Endodermal cell (in vitro differentiated cells): ENCODE data around the gene ADAMTS16. TPM values are rescaled to one million over a fixed set of nuclear protein-coding genes. Genes with fewer than 3 reads are reported as not detected.
A peak's percentile ranks its signal among the peaks of the same experiment; 100 is the strongest.

Source experiments
- DNase-seq: peaks from one replicate; pipeline ENCODE4 v3.0.0-alpha.2; 2017
- H3K27ac ChIP-seq: 2 replicates; pipeline ENCODE4 v1.5.1; 2013; ENCODE audit warnings: mild to moderate bottlenecking, low read depth, low read length, moderate library complexity
- H3K27me3 ChIP-seq: 2 replicates; pipeline ENCODE4 v1.6.1; 2013; ENCODE audit warnings: mild to moderate bottlenecking, low read length, moderate library complexity; ENCODE audit not compliant: insufficient read depth, control insufficient read depth, poor library complexity, severe bottlenecking
- H3K36me3 ChIP-seq: 2 replicates; pipeline ENCODE4 v1.7.0; 2013; ENCODE audit warnings: mild to moderate bottlenecking, low read length, moderate library complexity; ENCODE audit not compliant: control insufficient read depth, insufficient read depth
- H3K4me1 ChIP-seq: one replicate; pipeline ENCODE4 v1.7.0; 2013; ENCODE audit warnings: low read length; ENCODE audit not compliant: control insufficient read depth, insufficient read depth
- H3K4me3 ChIP-seq: 2 replicates; pipeline ENCODE4 v1.5.1; 2013; ENCODE audit warnings: mild to moderate bottlenecking, low read length, moderate library complexity
- H3K9ac ChIP-seq: 2 replicates; pipeline ENCODE4 v1.6.1; 2013; ENCODE audit warnings: mild to moderate bottlenecking, low read length, moderate library complexity; ENCODE audit not compliant: poor library complexity, severe bottlenecking; ENCODE audit errors: extremely low read depth
- H3K9me3 ChIP-seq: 2 replicates; pipeline ENCODE4 v1.6.1; 2013; ENCODE audit warnings: mild to moderate bottlenecking, low read length, moderate library complexity; ENCODE audit not compliant: control insufficient read depth
- H3K27ac Mint-ChIP-seq: 2 replicates; pipeline ENCODE4 v1.8.0; 2020; ENCODE audit warnings: mixed read lengths
- H3K27me3 Mint-ChIP-seq: 2 replicates; pipeline ENCODE4 v1.8.0; 2021; ENCODE audit warnings: mild to moderate bottlenecking, mixed read lengths; ENCODE audit not compliant: insufficient read depth
- H3K36me3 Mint-ChIP-seq: 2 replicates; pipeline ENCODE4 v1.8.0; 2020; ENCODE audit warnings: low read depth, mixed read lengths
- H3K4me1 Mint-ChIP-seq: 2 replicates; pipeline ENCODE4 v1.8.0; 2020; ENCODE audit warnings: mixed read lengths
- H3K4me3 Mint-ChIP-seq: 2 replicates; pipeline ENCODE4 v1.8.0; 2020; ENCODE audit warnings: mild to moderate bottlenecking, moderate library complexity, mixed read lengths
- H3K9me3 Mint-ChIP-seq: 2 replicates; pipeline ENCODE4 v1.8.0; 2020; ENCODE audit warnings: mild to moderate bottlenecking, mixed read lengths
- WGBS, 2 experiments: methylation state at CpG; one replicate each; pipeline versions ENCODE4 v1.1.5 to v1.1.7; 2013; ENCODE audit warnings: missing lambda C conversion rate in 2 of 2, mixed read lengths in 1 of 2; ENCODE audit not compliant: insufficient coverage in 1 of 2, insufficient read length in 1 of 2; 5-methylcytosine and 5-hydroxymethylcytosine counted together
- total RNA-seq, 2 donors: library from RNA; stranded (reverse); fragmentation: NEBNext Ultra II Directional in 1 of 2; extraction: Animal tissue kit (Norgen Biotek cat#: 25700) in 1 of 2; gene quantifications; 2 replicates in 1 of 2; 3 replicates in 1 of 2; pipeline ENCODE4 v1.2.1, GENCODE V29; 2021
- TF ChIP-seq, protein P1 (sequence below): fragments of 200-600 bp; sonication (generic); conservative IDR thresholded peaks from 2 replicates; pipeline ENCODE4 v1.5.0; 2021; ENCODE audit warnings: antibody characterized with exemption, mild to moderate bottlenecking

ADAMTS16 gene
- total RNA-seq, 2 donors from 2014 or later, result 0.77 to 7.4 TPM

DNA sequence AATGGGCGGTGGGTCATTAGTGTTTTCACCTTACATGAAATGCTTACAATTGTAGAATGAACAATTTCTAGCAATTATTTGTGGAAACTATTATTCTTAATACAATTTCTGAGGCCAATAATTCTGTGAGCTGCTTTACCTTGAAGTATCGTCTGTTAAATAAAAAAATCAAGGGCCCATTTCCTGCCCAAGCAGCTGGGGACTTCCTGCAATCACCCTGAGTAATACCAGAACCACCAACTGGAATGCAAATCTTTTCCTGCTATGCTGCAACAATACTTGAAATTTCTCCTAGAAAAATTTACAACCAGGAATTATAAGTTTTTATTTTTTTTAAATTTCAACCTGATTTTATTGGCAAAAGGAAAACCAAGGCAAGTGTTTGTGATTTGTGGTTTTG, 52.6 kb downstream of the ADAMTS16 start:
- peaks cover 2% of the 10 kb centered on the region for H3K36me3 Mint-ChIP-seq
- no peaks in the 10 kb centered on the region for H3K4me1 Mint-ChIP-seq
- no peaks in the 10 kb centered on the region for H3K27me3 Mint-ChIP-seq
- DNase-seq, result no peak
- TF ChIP-seq, protein P1, sequence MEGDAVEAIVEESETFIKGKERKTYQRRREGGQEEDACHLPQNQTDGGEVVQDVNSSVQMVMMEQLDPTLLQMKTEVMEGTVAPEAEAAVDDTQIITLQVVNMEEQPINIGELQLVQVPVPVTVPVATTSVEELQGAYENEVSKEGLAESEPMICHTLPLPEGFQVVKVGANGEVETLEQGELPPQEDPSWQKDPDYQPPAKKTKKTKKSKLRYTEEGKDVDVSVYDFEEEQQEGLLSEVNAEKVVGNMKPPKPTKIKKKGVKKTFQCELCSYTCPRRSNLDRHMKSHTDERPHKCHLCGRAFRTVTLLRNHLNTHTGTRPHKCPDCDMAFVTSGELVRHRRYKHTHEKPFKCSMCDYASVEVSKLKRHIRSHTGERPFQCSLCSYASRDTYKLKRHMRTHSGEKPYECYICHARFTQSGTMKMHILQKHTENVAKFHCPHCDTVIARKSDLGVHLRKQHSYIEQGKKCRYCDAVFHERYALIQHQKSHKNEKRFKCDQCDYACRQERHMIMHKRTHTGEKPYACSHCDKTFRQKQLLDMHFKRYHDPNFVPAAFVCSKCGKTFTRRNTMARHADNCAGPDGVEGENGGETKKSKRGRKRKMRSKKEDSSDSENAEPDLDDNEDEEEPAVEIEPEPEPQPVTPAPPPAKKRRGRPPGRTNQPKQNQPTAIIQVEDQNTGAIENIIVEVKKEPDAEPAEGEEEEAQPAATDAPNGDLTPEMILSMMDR, result no peak
- H3K27ac Mint-ChIP-seq, result peak overlapping the region; percentile 67
- Histone ChIP-seq H3K9ac (no peak overlapping the region), H3K27me3 (no peaks in the 10 kb centered on the region), H3K36me3 (no peaks in the 10 kb centered on the region), H3K27ac (no peak overlapping the region), H3K4me1 (no peaks in the 10 kb centered on the region), H3K4me3 (no peak overlapping the region), H3K9me3 (no peaks in the 10 kb centered on the region)
- H3K4me3 Mint-ChIP-seq, result no peak overlapping the region
- WGBS, 2 experiments, result 83 to 97% methylated on average over 1 to 2 of the region's 2 CpGs
- H3K9me3 Mint-ChIP-seq, result no peaks in the 10 kb centered on the region

DNA sequence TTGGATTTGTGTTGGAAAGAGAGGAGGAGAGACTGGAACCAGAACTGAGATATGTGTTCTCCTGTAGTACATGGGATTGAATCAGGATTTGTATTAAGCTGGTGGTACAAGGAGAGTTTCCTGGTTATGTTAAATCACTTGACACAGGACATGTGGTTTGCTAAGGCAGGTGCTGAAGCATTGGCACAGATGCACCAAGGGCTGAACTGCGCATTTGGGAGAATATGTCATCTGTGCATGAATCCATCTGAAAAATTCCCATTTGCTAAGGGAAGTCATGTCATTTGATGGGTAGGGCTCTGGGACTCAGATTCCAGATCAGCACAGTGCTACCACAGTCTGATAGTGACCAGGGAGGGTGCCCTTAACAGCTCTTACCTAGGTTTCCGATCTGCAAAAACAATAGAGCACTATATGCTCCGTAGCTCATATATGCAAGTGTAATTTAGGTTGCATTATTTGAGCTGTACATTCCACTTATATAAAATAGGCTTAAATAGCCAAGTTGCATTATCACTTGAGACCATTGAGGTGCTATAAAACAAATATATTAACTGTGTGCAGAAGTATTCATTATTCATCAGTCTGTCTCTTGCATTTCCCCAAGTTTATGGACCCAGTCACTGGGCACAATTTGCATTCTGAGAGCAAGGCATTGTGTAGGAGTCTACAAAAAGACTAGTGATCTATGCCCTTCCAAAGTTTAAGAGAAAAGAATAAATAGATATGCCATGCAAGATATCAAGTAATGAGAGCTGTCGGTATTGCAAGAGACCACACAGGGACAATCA, 55.2 kb downstream of the ADAMTS16 start:
- H3K27ac ChIP-seq, result no peak overlapping the region
- peaks cover 6% of the 10 kb centered on the region for H3K4me1 ChIP-seq
- no peaks in the 10 kb centered on the region for H3K36me3 ChIP-seq
- H3K4me3 Mint-ChIP-seq, result no peak overlapping the region
- no peaks in the 10 kb centered on the region for H3K27me3 ChIP-seq
- 97 to 100% methylated on average over 3 to 4 of the region's 4 CpGs for whole genome bisulfite sequencing, 2 experiments
- no peak overlapping the region for H3K4me3 ChIP-seq
- TF ChIP-seq, protein P1, result no peak
- peaks cover 2% of the 10 kb centered on the region for H3K36me3 Mint-ChIP-seq
- no peaks in the 10 kb centered on the region for H3K9me3 Mint-ChIP-seq
- no peaks in the 10 kb centered on the region for H3K27me3 Mint-ChIP-seq
- no peak for DNase-seq
- H3K4me1 Mint-ChIP-seq, result peaks cover 21% of the 10 kb centered on the region
- no peaks in the 10 kb centered on the region for H3K9me3 ChIP-seq
- no peak overlapping the region for H3K9ac ChIP-seq
- H3K27ac Mint-ChIP-seq, result no peak overlapping the region

DNA sequence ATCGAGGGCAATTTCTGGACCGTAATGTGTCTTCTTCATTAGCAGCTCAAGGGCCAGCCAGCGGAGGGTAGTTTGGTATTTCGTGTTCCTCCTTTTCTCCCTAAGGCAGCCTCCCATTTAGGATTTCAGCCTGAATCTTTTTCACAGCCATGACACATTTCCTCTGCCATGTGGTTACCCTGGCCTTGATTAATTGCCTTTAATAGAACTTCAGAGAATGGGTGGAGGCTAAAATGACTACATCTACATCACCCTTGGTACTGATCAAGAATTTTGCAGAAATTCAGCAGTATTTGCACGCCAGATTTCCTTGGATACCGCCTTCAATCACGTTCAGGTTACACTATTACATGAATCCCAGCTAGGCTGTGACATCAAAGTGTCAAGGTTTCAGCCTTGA, 58.0 kb downstream of the ADAMTS16 start:
- TF ChIP-seq, protein P1, result no peak
- Mint-ChIP-seq H3K9me3 (no peaks in the 10 kb centered on the region), H3K27me3 (no peaks in the 10 kb centered on the region), H3K36me3 (no peaks in the 10 kb centered on the region), H3K4me1 (peaks cover 21% of the 10 kb centered on the region), H3K27ac (peak overlapping the region; percentile 72), H3K4me3 (no peak overlapping the region)
- 87 to 89% methylated on average over 7 of the region's 7 CpGs for WGBS, 2 experiments
- no peak overlapping the region for H3K4me3 ChIP-seq
- no peaks in the 10 kb centered on the region for H3K36me3 ChIP-seq
- no peak overlapping the region for H3K27ac ChIP-seq
- H3K4me1 ChIP-seq, result peaks cover 6% of the 10 kb centered on the region
- H3K9ac ChIP-seq, result no peak overlapping the region
- no peak for DNase-seq
- H3K27me3 ChIP-seq, result no peaks in the 10 kb centered on the region
- no peaks in the 10 kb centered on the region for H3K9me3 ChIP-seq
